ENCODE data around the gene GLT6D1. TPM values are rescaled to one million over a fixed set of nuclear protein-coding genes. Genes with fewer than 3 reads are reported as not detected.

The GLT6D1 gene
- total and polyA plus RNA-seq, 2 donors (not counting 1 experiment from before 2014, with no cell fraction given): not detected

DNA sequence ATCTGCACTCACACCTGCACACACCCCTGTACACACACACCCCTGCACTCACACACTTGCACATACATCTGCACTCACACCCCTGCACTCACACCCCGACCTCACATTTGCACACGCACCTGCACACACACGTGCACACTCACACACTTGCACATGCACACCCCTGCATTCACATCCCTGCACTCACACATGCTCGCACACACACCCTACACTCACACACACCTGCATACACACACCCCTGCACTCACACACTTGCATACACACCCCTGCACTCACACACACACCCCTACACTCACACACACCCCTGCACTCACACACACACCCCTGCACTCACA lies 27.5 kb downstream of the GLT6D1 start:
- no peak overlapping the region for H2AFZ ChIP-seq (ENCODE audit: insufficient read depth, low read depth, low read length, poor library complexity, severe bottlenecking)
- peaks cover 0 to 7% (median 0%) of the 10 kb centered on the region in 3 donors for H3K9me3 ChIP-seq (ENCODE audit: control extremely low read depth in 1 of 3, control insufficient read depth in 2 of 3, insufficient read depth in 1 of 3, low read length in 2 of 3)
- TF ChIP-seq, protein P1, sequence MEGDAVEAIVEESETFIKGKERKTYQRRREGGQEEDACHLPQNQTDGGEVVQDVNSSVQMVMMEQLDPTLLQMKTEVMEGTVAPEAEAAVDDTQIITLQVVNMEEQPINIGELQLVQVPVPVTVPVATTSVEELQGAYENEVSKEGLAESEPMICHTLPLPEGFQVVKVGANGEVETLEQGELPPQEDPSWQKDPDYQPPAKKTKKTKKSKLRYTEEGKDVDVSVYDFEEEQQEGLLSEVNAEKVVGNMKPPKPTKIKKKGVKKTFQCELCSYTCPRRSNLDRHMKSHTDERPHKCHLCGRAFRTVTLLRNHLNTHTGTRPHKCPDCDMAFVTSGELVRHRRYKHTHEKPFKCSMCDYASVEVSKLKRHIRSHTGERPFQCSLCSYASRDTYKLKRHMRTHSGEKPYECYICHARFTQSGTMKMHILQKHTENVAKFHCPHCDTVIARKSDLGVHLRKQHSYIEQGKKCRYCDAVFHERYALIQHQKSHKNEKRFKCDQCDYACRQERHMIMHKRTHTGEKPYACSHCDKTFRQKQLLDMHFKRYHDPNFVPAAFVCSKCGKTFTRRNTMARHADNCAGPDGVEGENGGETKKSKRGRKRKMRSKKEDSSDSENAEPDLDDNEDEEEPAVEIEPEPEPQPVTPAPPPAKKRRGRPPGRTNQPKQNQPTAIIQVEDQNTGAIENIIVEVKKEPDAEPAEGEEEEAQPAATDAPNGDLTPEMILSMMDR (IDR thresholded peaks at IDR 0.05): no peak
- no peak for TF ChIP-seq EZH2 (IDR thresholded peaks at IDR 0.05; ENCODE audit: borderline replicate concordance, insufficient read depth, low read depth, low read length, poor library complexity, severe bottlenecking)
- H3K4me3 ChIP-seq (ENCODE audit: control extremely low read depth in 1 of 5, extremely low read depth in 1 of 5, insufficient read depth in 1 of 5, low read depth in 2 of 5, low read length in 4 of 5): no peak overlapping the region
- H3K79me2 ChIP-seq (ENCODE audit: control insufficient read depth, insufficient read depth, low read length): no peaks in the 10 kb centered on the region
- no peak overlapping the region for H3K27ac Mint-ChIP-seq
- ChIA-PET CTCF (no interaction called here), POLR2A (interaction anchor here (0.6 kb wide), 1 partner anchor 8 kb away, joined by 5 read pairs; no protein-coding TSS in a partner anchor)
- no peak for ATAC-seq (ENCODE audit: low read depth)
- intact Hi-C loops (cut with micrococcal nuclease): no loop called here
- H4K20me1 ChIP-seq (ENCODE audit: control insufficient read depth, insufficient read depth, low read length, poor library complexity, severe bottlenecking): no peaks in the 10 kb centered on the region
- H3K9me3 Mint-ChIP-seq (ENCODE audit: insufficient read depth): no peaks in the 10 kb centered on the region
- no peak overlapping the region for H3K27ac ChIP-seq (ENCODE audit: low read length in 2 of 2)
- WGBS (ENCODE audit: insufficient coverage): 15% methylated on average over 4 of the region's 4 CpGs
- H3K4me1 Mint-ChIP-seq: no peaks in the 10 kb centered on the region
- H3K4me1 ChIP-seq (ENCODE audit: control insufficient read depth in 2 of 2, insufficient read depth in 2 of 2, low read length in 2 of 2): no peaks in the 10 kb centered on the region
- no peaks in the 10 kb centered on the region for H3K36me3 ChIP-seq (replicated peaks in 1 of 2; ENCODE audit: control extremely low read depth in 1 of 2, control insufficient read depth in 1 of 2, extremely low read depth in 1 of 2, insufficient read depth in 2 of 2, low read length in 1 of 2)
- H3K9ac ChIP-seq (ENCODE audit: low read length): no peak overlapping the region
- DNase-seq: no peak
- no peak overlapping the region for H3K4me3 Mint-ChIP-seq
- no peaks in the 10 kb centered on the region for H3K27me3 ChIP-seq (replicated peaks in 1 of 4; ENCODE audit: control extremely low read depth in 1 of 4, control insufficient read depth in 3 of 4, insufficient read depth in 4 of 4, low read length in 3 of 4)
- no peak overlapping the region for H3K4me2 ChIP-seq (replicated peaks; ENCODE audit: low read depth, low read length, poor library complexity, severe bottlenecking)
- peaks cover 3% of the 10 kb centered on the region for H3K27me3 Mint-ChIP-seq

DNA sequence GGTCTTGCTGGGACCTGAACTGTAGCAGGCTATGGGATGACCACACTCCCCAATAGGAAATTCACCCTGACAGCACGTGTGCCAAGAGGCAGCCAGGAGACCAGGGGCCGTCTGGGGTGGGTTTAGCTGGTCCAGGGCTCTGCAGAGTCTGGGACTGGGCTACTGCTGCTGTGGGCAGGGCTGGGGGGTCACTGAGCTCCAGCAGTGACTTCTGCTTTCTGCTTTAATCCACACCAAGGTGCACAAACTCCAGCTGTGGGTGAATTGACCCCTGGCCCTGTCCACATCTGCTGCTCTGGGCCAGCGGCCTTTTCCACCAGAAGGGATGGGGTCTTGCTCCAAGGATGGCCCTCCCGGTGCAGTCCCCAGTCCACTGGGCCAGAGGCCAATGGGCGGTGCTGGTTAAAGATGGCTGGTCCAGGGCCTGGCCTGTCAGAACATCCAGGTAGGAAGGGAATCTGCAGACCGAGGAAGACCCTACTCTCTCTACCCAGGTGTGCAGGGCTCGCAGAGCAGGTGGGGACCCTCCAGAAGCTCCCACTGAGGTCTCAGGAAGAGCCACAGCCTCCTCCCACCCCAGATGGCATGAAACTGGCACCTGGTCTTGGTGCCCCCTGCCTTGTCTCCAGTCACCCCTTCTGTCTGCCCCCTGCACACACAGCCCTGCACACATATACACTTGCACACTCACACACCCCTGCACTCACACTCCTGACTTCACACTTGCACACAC lies 28.0 kb downstream of the GLT6D1 start:
- Histone ChIP-seq H4K20me1 (ENCODE audit: control insufficient read depth, insufficient read depth, low read length, poor library complexity, severe bottlenecking) (no peaks in the 10 kb centered on the region), H3K27me3 (replicated peaks in 1 of 4; ENCODE audit: control extremely low read depth in 1 of 4, control insufficient read depth in 3 of 4, insufficient read depth in 4 of 4, low read length in 3 of 4) (no peaks in the 10 kb centered on the region), H3K36me3 (replicated peaks in 1 of 2; ENCODE audit: control extremely low read depth in 1 of 2, control insufficient read depth in 1 of 2, extremely low read depth in 1 of 2, insufficient read depth in 2 of 2, low read length in 1 of 2) (no peaks in the 10 kb centered on the region), H3K9me3 (ENCODE audit: control extremely low read depth in 1 of 3, control insufficient read depth in 2 of 3, insufficient read depth in 1 of 3, low read length in 2 of 3) (peaks cover 0 to 7% (median 0%) of the 10 kb centered on the region in 3 donors), H3K79me2 (ENCODE audit: control insufficient read depth, insufficient read depth, low read length) (no peaks in the 10 kb centered on the region), H3K4me1 (ENCODE audit: control insufficient read depth in 2 of 2, insufficient read depth in 2 of 2, low read length in 2 of 2) (no peaks in the 10 kb centered on the region), H3K4me3 (ENCODE audit: control extremely low read depth in 1 of 5, extremely low read depth in 1 of 5, insufficient read depth in 1 of 5, low read depth in 2 of 5, low read length in 4 of 5) (no peak overlapping the region), H3K4me2 (replicated peaks; ENCODE audit: low read depth, low read length, poor library complexity, severe bottlenecking) (no peak overlapping the region), H3K9ac (ENCODE audit: low read length) (no peak overlapping the region), H2AFZ (ENCODE audit: insufficient read depth, low read depth, low read length, poor library complexity, severe bottlenecking) (no peak overlapping the region), H3K27ac (ENCODE audit: low read length in 2 of 2) (no peak overlapping the region)
- TF ChIP-seq, protein P1 (IDR thresholded peaks at IDR 0.05): no peak
- no peak for TF ChIP-seq EZH2 (IDR thresholded peaks at IDR 0.05; ENCODE audit: borderline replicate concordance, insufficient read depth, low read depth, low read length, poor library complexity, severe bottlenecking)
- DNase-seq (no peak), ATAC-seq (ENCODE audit: low read depth) (no peak)
- intact Hi-C loops (cut with micrococcal nuclease): no loop called here
- Mint-ChIP-seq H3K4me1 (no peaks in the 10 kb centered on the region), H3K27ac (no peak overlapping the region), H3K27me3 (peaks cover 3% of the 10 kb centered on the region), H3K9me3 (ENCODE audit: insufficient read depth) (no peaks in the 10 kb centered on the region), H3K4me3 (no peak overlapping the region)
- ChIA-PET POLR2A (interaction anchor here (0.6 kb wide), 1 partner anchor 8 kb away, joined by 5 read pairs; no protein-coding TSS in a partner anchor), CTCF (no interaction called here)
- 81% methylated on average over 7 of the region's 7 CpGs for WGBS (ENCODE audit: insufficient coverage)
